SH-SY5Y (cell line): ENCODE measurements around the gene SLC5A5.

Experiments
- GATA2 ChIP-seq: IDR thresholded peaks from 2 replicates; pipeline ENCODE4 v1.6.1; 2011; ENCODE audit warnings: mild to moderate bottlenecking, low read depth, low read length
- GATA3 ChIP-seq: IDR thresholded peaks from 2 replicates; pipeline ENCODE4 v1.6.1; 2011; ENCODE audit warnings: low read depth, mild to moderate bottlenecking, low read length, moderate library complexity

The SLC5A5 gene

DNA sequence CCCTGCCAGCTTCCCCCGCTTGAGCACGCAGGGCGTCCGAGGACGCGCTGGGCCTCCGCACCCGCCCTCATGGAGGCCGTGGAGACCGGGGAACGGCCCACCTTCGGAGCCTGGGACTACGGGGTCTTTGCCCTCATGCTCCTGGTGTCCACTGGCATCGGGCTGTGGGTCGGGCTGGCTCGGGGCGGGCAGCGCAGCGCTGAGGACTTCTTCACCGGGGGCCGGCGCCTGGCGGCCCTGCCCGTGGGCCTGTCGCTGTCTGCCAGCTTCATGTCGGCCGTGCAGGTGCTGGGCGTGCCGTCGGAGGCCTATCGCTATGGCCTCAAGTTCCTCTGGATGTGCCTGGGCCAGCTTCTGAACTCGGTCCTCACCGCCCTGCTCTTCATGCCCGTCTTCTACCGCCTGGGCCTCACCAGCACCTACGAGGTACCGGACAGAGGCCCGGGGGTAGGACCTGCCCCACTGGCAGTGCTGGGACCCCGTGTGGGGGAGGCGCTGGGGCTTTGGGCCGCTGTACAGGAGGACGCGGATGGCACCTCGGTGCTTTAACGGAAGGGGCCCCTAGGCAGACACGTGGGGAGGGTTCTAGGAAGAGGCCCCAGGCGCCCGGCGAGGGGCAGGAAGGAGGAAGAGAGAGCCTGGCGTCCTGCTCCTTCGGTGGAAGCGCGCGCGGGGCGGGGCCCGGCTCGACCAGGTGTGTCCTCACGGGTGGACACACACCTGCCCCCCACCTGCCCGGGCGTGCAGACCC lies 681 bp downstream of the SLC5A5 start:
- TF ChIP-seq GATA3 = no peak

DNA sequence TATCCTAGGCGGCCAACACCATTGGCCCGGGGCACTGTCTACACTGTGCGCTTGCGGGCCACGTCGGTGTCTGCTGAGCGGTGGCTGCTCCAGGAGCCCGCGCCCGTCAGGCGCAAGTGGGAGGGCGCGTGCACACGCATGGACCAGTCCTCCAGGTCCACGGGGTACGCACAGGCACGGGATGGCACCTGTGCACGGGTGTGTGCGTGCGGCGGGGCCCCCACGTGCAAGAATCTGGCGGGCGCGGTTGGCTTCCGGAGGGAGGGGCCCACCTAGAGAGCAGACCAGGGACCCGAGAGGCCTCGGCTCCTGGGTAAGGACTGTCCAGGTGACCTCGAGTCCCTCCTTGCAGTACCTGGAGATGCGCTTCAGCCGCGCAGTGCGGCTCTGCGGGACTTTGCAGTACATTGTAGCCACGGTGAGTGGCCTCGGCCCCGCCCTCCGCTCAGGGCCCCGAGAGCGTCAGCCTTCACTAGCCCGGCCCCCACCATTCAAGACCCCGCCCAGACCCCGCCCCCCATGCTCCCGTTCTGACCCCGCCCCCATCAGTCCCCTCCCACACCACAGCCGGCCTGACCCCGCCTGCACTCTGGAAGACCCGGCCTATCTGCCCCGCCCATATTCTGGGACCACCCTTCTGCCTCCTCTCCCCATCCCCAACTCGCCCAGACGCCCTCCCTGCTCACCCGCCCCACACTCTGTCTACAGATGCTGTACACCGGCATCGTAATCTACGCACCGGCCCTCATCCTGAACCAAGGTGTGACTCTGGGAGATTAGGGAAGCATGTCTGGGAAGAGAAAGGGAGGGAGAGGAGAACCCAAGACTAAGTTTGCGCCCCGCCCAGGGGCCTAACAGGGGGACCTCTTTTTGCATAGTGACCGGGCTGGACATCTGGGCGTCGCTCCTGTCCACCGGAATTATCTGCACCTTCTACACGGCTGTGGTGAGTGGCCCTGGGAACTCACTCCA lies 2.3 kb downstream of the SLC5A5 start:
- TF ChIP-seq GATA3 (no peak), GATA2 (no peak)

DNA sequence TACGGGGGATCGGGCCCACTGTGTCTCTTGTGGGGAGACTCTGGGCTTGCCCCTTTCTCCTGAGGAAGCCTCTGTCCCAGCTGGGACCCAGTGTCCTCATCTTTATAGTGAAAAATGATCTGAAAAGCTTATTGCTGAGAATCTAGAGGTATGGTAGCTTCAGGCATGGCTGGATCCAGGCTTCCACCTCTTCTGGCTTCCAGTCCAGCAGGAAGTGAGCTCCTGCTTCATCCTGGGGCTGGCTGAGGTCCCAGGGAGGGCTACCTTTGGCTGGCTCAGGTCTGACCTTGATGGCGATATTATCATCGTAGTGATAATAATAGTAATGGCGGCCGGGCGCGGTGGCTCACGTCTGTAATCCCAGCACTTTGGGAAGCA lies 3.0 kb downstream of the SLC5A5 start:
- TF ChIP-seq GATA2 (no peak), GATA3 (no peak)

DNA sequence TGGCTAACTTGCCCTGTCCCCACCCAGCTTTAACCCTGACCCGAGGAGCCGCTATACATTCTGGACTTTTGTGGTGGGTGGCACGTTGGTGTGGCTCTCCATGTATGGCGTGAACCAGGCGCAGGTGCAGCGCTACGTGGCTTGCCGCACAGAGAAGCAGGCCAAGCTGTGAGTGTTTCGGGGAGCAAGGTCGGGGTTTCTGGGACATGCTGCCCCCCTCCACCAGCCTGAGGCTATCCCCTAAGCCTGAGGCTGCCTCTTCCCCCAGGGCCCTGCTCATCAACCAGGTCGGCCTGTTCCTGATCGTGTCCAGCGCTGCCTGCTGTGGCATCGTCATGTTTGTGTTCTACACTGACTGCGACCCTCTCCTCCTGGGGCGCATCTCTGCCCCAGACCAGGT lies 6.0 kb downstream of the SLC5A5 start:
- TF ChIP-seq GATA3 = no peak
- no peak for TF ChIP-seq GATA2

DNA sequence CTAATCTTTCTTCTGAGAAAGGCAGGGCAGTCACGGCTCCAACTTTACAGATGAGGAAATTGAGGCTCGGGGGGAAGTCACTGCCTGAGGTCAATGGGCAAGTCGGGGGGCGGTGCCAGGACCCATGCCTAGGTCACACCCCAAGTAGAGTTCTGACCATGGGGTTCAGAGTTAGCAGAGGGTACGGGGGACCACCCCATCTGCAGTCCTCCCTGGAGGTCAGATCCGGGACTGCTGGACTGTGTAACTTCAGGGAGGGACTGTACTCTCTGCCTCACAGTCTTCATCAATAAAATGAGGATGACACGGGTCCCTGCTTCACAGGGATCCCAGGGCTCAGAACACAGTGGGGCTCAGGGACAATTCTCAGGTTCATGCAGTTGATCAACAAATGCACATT lies 7.7 kb downstream of the SLC5A5 start:
- TF ChIP-seq GATA3 (no peak), GATA2 (no peak)

DNA sequence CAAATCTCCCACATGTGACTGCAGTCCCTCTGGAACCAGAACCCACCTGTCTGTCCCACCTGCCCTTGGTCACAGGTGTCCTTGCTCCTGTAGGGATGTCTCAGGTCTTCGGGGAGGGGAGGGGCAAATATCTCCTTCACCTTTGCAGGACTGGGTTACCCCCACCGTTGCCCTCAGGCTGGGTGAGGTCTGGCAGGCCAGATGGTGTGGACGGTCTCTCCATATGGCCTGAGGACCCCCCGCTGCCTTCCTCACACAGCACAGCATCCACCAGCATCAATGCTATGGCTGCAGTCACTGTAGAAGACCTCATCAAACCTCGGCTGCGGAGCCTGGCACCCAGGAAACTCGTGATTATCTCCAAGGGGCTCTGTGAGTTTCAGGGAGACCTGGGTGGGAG lies 10.0 kb downstream of the SLC5A5 start:
- TF ChIP-seq GATA2 (no peak), GATA3 (no peak)

DNA sequence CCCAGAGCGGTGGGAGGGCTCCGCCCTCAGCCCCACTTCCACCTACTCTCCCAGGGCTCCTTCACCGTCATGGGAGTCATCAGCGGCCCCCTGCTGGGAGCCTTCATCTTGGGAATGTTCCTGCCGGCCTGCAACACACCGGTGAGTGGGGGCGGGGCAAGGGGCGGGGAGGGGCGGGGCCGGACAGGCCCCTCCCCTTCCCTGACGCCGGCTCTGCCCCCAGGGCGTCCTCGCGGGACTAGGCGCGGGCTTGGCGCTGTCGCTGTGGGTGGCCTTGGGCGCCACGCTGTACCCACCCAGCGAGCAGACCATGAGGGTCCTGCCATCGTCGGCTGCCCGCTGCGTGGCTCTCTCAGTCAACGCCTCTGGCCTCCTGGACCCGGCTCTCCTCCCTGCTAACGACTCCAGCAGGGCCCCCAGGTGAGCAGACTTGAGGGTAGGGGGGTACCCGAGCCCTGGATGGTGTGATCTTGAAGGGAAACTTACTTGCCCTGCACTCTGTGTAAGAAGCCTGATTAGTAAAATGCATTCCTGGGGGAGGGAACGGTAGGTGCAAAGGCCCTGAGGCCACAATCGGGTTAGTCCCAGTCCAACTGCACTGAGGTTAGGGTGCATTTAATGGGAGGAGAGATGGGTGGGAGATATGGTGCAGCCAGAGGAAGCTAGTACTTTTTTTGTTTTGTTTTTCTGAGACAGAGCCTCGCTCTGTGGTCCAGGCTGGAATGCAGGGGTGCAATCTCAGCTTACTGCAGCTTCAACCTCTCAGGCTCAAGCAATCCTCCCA lies 12.1 kb downstream of the SLC5A5 start:
- TF ChIP-seq GATA2 = no peak
- no peak for TF ChIP-seq GATA3

DNA sequence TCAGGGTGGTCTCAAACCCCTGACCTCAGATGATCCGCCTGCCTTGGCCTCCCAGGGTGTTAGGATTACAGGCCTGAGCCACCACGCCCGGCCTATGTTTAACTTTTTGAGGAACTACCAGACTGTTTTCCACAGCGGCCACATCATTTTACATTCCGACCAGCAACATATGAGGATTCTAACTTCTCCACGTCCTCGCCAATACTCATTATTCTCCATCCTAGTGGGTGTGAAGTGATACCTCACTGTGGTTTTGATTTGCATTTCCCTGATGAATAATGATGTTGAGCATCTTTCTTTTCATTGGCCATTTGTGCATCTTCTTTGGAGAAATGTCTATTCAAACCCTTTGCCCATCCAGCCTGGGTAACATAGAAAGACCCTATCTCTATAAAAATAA lies 14.8 kb downstream of the SLC5A5 start:
- no peak for TF ChIP-seq GATA3
- no peak for TF ChIP-seq GATA2

DNA sequence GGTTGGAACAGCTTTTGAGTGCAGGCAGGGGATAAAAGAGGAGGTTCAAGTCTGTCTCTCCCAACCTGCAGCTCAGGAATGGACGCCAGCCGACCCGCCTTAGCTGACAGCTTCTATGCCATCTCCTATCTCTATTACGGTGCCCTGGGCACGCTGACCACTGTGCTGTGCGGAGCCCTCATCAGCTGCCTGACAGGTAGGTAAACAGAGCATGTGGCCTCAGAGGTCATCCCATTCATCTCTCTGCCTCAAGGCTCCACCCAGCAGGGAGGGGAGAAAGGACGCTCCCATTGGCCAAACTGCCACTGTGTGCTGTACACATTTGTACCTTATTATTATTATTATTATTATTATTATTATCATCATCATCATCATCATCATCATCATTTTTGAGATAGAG lies 16.5 kb downstream of the SLC5A5 start:
- no peak for TF ChIP-seq GATA3
- no peak for TF ChIP-seq GATA2

DNA sequence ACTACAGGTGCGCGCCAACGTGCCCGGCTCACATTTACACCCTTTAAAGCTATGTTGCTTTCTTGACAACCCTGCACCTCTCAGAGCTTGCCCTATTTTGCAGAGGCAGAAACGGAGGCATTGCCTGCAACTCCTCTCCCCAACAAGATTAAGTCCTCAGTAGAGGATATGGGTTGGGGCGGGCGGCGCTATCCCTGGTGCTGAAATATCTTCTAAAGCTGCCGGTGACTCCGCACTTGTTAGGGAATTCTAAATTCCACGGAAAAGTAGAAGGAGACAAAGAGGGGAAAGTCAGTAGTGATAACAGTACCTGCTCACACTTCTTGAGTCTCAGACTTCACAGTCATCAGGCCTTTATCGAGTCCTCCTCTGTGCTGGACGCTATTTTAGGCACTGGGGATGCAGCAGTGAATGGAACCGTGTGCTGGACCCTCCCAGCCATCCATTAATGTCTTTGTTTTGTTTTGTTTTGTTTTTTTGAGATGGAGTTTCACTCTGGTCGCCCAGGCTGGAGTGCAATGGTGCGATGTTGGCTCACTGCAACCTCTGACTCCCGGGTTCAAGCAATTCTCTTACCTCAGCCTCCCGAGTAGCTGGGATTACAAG lies 18.0 kb downstream of the SLC5A5 start:
- no peak for TF ChIP-seq GATA2
- TF ChIP-seq GATA3 = no peak

DNA sequence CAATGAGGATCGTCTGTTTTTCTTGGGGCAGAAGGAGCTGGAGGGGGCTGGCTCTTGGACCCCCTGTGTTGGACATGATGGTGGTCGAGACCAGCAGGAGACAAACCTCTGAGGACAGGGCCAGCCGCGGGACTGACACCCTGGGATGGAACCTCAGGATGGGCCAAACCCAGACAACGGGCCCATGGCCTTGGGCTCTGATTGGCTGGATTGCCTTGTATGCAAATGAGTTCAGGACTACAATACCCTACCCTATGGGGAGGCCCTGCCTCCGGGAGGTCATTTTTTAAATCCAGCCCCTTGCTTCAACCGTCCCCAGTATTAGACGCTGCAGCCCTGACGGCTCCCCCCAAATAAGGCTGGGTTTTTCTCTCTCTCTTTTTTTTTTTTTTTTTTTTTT lies 22.0 kb downstream of the SLC5A5 start:
- TF ChIP-seq GATA3 (no peak), GATA2 (no peak)

DNA sequence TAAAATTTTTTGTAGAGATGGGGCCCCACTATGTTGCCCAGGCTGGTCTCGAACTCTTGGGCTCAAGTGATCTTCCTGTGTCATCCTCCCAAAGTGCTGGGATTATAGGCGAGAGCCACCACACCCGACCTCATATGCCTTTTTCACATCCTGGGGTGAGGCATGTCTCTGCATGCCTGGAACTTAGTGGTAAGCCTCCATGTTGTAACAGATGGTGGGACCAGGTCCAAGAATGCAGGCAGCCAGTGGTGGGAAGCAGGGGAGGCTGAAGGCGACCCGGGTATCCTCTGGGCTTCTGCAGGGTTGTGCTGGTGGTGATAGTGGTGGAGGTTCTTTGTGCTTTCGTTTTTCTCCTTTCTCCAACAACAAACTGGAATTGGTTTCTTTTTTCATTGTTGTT lies 31.0 kb downstream of the SLC5A5 start:
- no peak for TF ChIP-seq GATA3
- TF ChIP-seq GATA2 = no peak

DNA sequence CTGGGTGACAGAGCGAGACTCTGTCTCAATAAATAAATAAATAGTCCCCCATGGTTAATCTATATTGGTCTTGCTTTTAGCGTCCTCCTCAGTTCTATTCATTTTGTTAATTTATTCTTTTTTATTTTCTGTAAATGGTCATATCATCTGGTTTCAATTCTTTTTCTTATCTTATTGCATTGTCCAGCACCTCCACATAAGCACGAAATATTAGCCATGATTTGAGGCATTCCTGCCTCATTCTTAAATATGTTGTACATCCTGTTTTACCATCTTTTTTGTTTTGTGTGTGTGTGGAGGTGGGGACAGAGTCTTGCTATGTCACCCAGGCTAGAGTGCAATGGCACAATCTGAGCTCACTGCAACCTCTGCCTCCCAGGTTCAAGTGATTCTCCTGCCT lies 36.5 kb downstream of the SLC5A5 start:
- no peak for TF ChIP-seq GATA3
- TF ChIP-seq GATA2 = no peak

DNA sequence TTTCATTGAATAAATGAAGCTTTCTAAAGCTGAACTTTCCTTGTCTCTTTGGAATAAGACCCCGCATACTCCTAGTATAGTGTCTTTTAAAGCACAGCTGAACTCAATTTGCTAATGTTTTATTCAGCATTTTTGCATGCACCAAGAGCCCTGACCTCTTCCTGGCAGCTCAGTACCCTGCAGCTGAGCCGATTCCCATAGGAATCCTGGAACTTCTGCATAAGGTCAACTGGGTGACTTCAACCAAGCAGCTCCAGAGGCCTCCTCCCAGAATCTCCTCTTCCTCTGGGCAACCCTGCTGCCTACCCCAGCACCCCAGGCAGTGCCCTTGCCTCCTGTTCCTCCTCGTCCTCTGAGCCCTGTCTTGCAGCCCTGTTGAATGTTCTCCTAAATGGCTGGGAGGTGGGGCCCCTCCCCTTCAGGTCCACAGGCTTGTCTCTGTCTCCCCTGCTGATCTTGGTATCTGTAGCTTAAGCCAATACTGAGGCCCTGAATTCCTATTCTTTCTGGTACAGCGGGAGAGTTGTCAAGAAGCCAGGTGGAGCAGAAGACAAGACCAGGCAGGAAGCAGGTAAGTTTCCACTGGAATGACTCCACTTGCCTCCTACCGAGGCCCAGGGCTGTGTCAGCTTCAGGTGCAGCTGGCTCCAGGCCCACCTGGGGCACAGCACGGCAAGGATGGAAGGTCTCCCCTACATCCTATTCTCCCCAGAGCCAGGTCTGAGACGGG lies 37.4 kb downstream of the SLC5A5 start:
- TF ChIP-seq GATA2 (no peak), GATA3 (no peak)
